HepG2 (cell line): Measurements from ENCODE around the gene PEAK3. TPM values are rescaled to one million over a fixed set of nuclear protein-coding genes. Genes with fewer than 3 reads are reported as not detected.

ENCODE experiments used
- ATAC-seq: fragments of 200-7000 bp; cut with Tn5 transposase; 3 replicates; pipeline ENCODE4 v1.9.1; 2020; ENCODE audit warnings: mild to moderate bottlenecking, moderate library complexity
- BruUV-seq: library from RNA; stranded (reverse); fragments of 400-500 nt; replicated peaks from 2 replicates; lab custom pipeline; 2021; lab: Mats Ljungman, UMichigan
- CTCF ChIA-PET: fragments of 300-600 bp; formaldehyde crosslinking; extraction: SDS; loops from one replicate; lab custom pipeline; 2021; ENCODE audit warnings: low total read pairs, inconsistent platforms, low intra/inter-chr PET ratio; lab: Yijun Ruan, JAX
- POLR2A ChIA-PET: fragments of 350-600 bp; sonication (Branson Sonifier 250); formaldehyde crosslinking; loops from one replicate; lab custom pipeline; 2020; ENCODE audit warnings: antibody characterized with exemption, inconsistent platforms; lab: Yijun Ruan, JAX
- DNase-seq: peaks from one replicate; pipeline ENCODE4 v3.0.0-alpha.2; 2015; ENCODE audit warnings: low spot score
- FAIRE-seq: peaks from 3 replicates; lab custom pipeline; 2011; peaks lifted over from hg19 to GRCh38; lab: Jason Lieb, UNC
- H2AFZ ChIP-seq: one replicate; pipeline ENCODE4 v1.6.1; 2011; ENCODE audit warnings: low read length, inconsistent platforms
- H3K27ac ChIP-seq: fragments of 300-600 bp; 3 replicates; pipeline ENCODE4 v1.8.0; 2011; ENCODE audit warnings: mixed run types, mild to moderate bottlenecking, mixed read lengths, low read length, inconsistent platforms; ENCODE audit not compliant: insufficient read depth; ENCODE audit errors: extremely low read length
- H3K27me3 ChIP-seq, 2 experiments: fragments of 200-600 bp in 1 of 2; 2 replicates in 1 of 2; 3 replicates in 1 of 2; pipeline versions ENCODE4 v1.6.0 to v1.8.0; 2011; ENCODE audit warnings: low read length in 2 of 2, mild to moderate bottlenecking in 2 of 2, moderate library complexity in 2 of 2, inconsistent platforms in 1 of 2; ENCODE audit not compliant: insufficient read depth in 2 of 2, control insufficient read depth in 1 of 2
- H3K36me3 ChIP-seq, 2 experiments: fragments of 200-600 bp in 1 of 2; replicated peaks in 1 of 2; 2 replicates in 1 of 2; 3 replicates in 1 of 2; pipeline versions ENCODE4 v1.5.1 to v1.8.0; 2011; ENCODE audit warnings: low read length in 2 of 2, inconsistent platforms in 1 of 2; ENCODE audit not compliant: insufficient read depth in 2 of 2, control insufficient read depth in 1 of 2
- H3K4me1 ChIP-seq: 2 replicates; pipeline ENCODE4 v1.5.1; 2012; ENCODE audit warnings: low read length, inconsistent platforms; ENCODE audit not compliant: insufficient read depth
- H3K4me2 ChIP-seq: 2 replicates; pipeline ENCODE4 v1.6.0; 2011; ENCODE audit warnings: low read depth, low read length, inconsistent platforms
- H3K4me3 ChIP-seq, 3 experiments: fragments of 200-600 bp in 1 of 3; sonication (generic), shearing (Covaris generic) in 1 of 3; replicated peaks in 1 of 3; 2 replicates each; pipeline ENCODE4 v1.5.1; 2011 to 2016; ENCODE audit warnings: low read length in 3 of 3, inconsistent platforms in 2 of 3, low read depth in 2 of 3, mild to moderate bottlenecking in 2 of 3, control low read depth in 1 of 3, mixed read lengths in 1 of 3; ENCODE audit not compliant: insufficient read depth in 1 of 3
- H3K79me2 ChIP-seq: one replicate; pipeline ENCODE4 v1.6.1; 2011; ENCODE audit warnings: low read length, inconsistent platforms; ENCODE audit not compliant: insufficient read depth
- H3K9ac ChIP-seq: 2 replicates; pipeline ENCODE4 v1.6.0; 2011; ENCODE audit warnings: mild to moderate bottlenecking, low read depth, low read length, inconsistent platforms; ENCODE audit not compliant: insufficient read depth
- H3K9me3 ChIP-seq: 2 replicates; pipeline ENCODE4 v1.5.1; 2012; ENCODE audit warnings: mild to moderate bottlenecking, low read length
- H4K20me1 ChIP-seq: 2 replicates; pipeline ENCODE4 v1.6.0; 2011; ENCODE audit warnings: inconsistent platforms, mild to moderate bottlenecking, low read length, moderate library complexity; ENCODE audit not compliant: insufficient read depth
- CEBPG ChIP-seq: IDR thresholded peaks from 2 replicates; pipeline ENCODE4 v1.6.1; 2016
- E2F5 ChIP-seq: sonication (generic); formaldehyde crosslinking; conservative IDR thresholded peaks from 2 replicates; pipeline ENCODE4 v1.4.0; 2020; ENCODE audit warnings: missing genetic modification reagents
- EED ChIP-seq: sonication (generic); formaldehyde crosslinking; IDR thresholded peaks from 2 replicates; pipeline ENCODE4 v1.5.0; 2020; ENCODE audit warnings: mild to moderate bottlenecking, missing genetic modification reagents
- FOXC1 ChIP-seq: sonication (generic); formaldehyde crosslinking; IDR thresholded peaks from 2 replicates; pipeline ENCODE4 v1.8.0; 2022; ENCODE audit warnings: mild to moderate bottlenecking, missing genetic modification reagents, borderline replicate concordance
- POLR2AphosphoS2 ChIP-seq: IDR thresholded peaks from 2 replicates; pipeline ENCODE4 v1.6.1; 2011; ENCODE audit warnings: low read depth, low read length, improper control_type of control experiment
- RXRB ChIP-seq: IDR thresholded peaks from 2 replicates; pipeline ENCODE4 v1.6.1; 2016; ENCODE audit warnings: borderline replicate concordance, missing genetic modification reagents, missing compliant biosample characterization
- SKIL ChIP-seq: sonication (generic); formaldehyde crosslinking; IDR thresholded peaks from 2 replicates; pipeline ENCODE4 v1.8.0; 2022; ENCODE audit warnings: missing genetic modification reagents, mild to moderate bottlenecking, moderate library complexity, borderline replicate concordance
- STAT5B ChIP-seq: sonication (generic); formaldehyde crosslinking; IDR thresholded peaks from 2 replicates; pipeline ENCODE4 v1.4.0; 2020; ENCODE audit warnings: missing genetic modification reagents
- ZBTB1 ChIP-seq: sonication (generic); formaldehyde crosslinking; IDR thresholded peaks from 2 replicates; pipeline ENCODE4 v1.4.0; 2020; ENCODE audit warnings: missing genetic modification reagents, borderline replicate concordance
- ZMYM3 ChIP-seq: sonication (generic); formaldehyde crosslinking; IDR thresholded peaks from 2 replicates; pipeline ENCODE4 v1.5.1; 2020; ENCODE audit warnings: mild to moderate bottlenecking, missing genetic modification reagents
- ZNF629 ChIP-seq: sonication (generic); formaldehyde crosslinking; conservative IDR thresholded peaks from 2 replicates; pipeline ENCODE4 v1.5.0; 2020; ENCODE audit warnings: missing genetic modification reagents
- ZNF768 ChIP-seq: sonication (generic); formaldehyde crosslinking; IDR thresholded peaks from 2 replicates; pipeline ENCODE4 v1.4.0; 2020; ENCODE audit warnings: missing genetic modification reagents
- WGBS: methylation state at CpG from one replicate; pipeline ENCODE4 v1.1.6; 2017; ENCODE audit warnings: low lambda C conversion rate; 5-methylcytosine and 5-hydroxymethylcytosine counted together
- in situ Hi-C: cut with HindIII; loops from 2 replicates; pipeline ENCODE4 v1.10.0; 2017; ENCODE audit warnings: low pct_unique_long_range_greater_than_20kb; ENCODE audit not compliant: extremely low pct_ligation_motif_present
- intact Hi-C: fragments of 100-400 bp; cut with micrococcal nuclease; formaldehyde crosslinking; loops from one replicate; pipeline ENCODE4 v1.10.0; 2022; ENCODE audit not compliant: unreplicated experiment
- polyA plus RNA-seq, 8 experiments: library from polyadenylated mRNA; depleted of rRNA in 3 of 8; stranded (reverse) in 7 of 8; unstranded in 1 of 8; fragments of >200 nt; fragmentation: Illumina TruSeq in 4 of 8; extraction: Trizol in 4 of 8; gene quantifications; 2 replicates each; pipeline versions ENCODE4 v1.2.1 to v1.2.3, GENCODE V29; 2011 to 2016; ENCODE audit warnings: low read depth in 4 of 8, missing spikeins in 1 of 8, mixed read lengths in 1 of 8; ENCODE audit not compliant: insufficient read depth in 1 of 8
- total RNA-seq, 5 experiments: library from RNA; depleted of rRNA; stranded (reverse); fragments of >200 nt; fragmentation: Illumina TruSeq; extraction: Trizol; gene quantifications; 2 replicates each; pipeline ENCODE4 v1.2.3, GENCODE V29; 2016; ENCODE audit warnings: low read depth in 1 of 5

The PEAK3 gene
- total and polyA plus RNA-seq, 2 of the 13 experiments (the other 11 are each of a cell fraction or from before 2014, with no cell fraction given) = not detected

- 0 out of 2 replicates have a peak, but pooled peaks have one; percentile 71 for TF ChIP-seq ZMYM3
- no peak for TF ChIP-seq CEBPG (CRISPR knock-in tag)
- TF ChIP-seq SKIL (CRISPR knock-in tag) = no peak
- TF ChIP-seq ZBTB1 = no peak
- no peak for TF ChIP-seq STAT5B (CRISPR knock-in tag)
- peak; percentile 47; the same call in 1 of the 2 replicates for TF ChIP-seq ZNF768 (CRISPR knock-in tag)
- TF ChIP-seq EED (CRISPR knock-in tag) = no peak
- TF ChIP-seq FOXC1 (CRISPR knock-in tag) = no peak
- peak; percentile 64; the same call in 1 of the 2 replicates for TF ChIP-seq ZNF629 (CRISPR knock-in tag)
- TF ChIP-seq POLR2AphosphoS2 = peak; percentile 35; the same call in 1 of the 2 replicates
- no peak for TF ChIP-seq RXRB
- TF ChIP-seq E2F5 (CRISPR knock-in tag) = no peak
- in situ Hi-C loops = no loop called here
- no peak for DNase-seq
- no peak for FAIRE-seq
- H3K9ac ChIP-seq = no peak overlapping the region
- H3K27me3 ChIP-seq = peaks cover 23 to 76% of the 10 kb centered on the region in 2 experiments
- no TSS peak for BruUV-seq
- H3K27ac ChIP-seq = no peak overlapping the region
- H4K20me1 ChIP-seq = peaks cover 2% of the 10 kb centered on the region
- WGBS = 41% methylated on average over 14 of the region's 20 CpGs
- H3K79me2 ChIP-seq = no peaks in the 10 kb centered on the region
- no peak for ATAC-seq
- H2AFZ ChIP-seq = no peak overlapping the region
- H3K4me1 ChIP-seq = peaks cover 52% of the 10 kb centered on the region
- H3K4me2 ChIP-seq = no peak overlapping the region
- H3K36me3 ChIP-seq = no peaks in the 10 kb centered on the region
- intact Hi-C loops = no loop called here
- H3K4me3 ChIP-seq = no peak overlapping the region
- ChIA-PET CTCF (no interaction called here), POLR2A (interaction anchor here (0.5 to 1.5 kb wide), 2 partner anchors 10 to 105 kb away, joined by 3 read pairs; no protein-coding TSS in a partner anchor)
- no peaks in the 10 kb centered on the region for H3K9me3 ChIP-seq
Observed at GRCh38 chr19:2286402-2287140, 4.6 kb upstream of the PEAK3 start.
